Measurements from ENCODE around the gene GABBR2.

Gene GABBR2

DNA sequence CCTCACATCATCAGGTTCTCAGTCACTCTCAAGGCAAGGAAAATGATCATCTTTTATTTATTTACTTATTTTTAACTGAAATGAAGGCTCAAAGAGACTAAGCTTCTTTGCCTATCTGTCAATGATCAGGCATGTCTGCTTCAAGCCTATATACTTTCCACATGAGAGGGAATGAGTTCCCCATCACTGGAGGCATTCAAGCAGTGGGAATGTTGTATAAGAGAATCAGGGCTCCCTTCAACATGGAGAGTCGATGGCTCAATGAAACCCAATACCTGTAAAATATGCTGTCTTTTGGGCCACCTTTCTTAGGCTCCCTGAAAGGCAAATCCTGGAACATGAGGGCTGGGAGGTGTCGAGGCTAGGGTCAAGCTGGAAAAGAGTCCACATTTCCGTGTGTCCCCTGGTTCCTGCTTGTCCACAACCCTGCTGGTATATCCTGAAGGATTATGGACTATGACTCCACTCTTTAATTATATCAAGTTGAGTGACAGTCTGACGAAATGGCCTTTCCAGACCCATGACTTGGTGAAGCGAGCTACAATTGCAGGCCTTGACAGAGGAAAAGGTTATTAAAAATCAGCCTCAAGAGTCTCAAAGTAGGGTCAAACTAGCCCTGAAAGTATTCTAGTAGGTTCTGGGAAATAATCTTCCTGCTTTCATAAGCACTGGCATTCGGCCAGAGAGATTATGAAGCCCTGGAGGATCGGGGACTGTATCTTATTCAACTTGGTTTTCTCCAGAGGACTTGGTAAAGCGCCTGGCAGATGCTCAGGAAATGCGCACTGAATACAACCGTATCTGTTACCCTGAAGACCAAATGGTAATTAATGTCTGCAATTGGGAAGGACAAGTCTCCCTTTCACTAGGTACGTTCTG is 307.4 kb downstream of the GABBR2 start:
- Mint-ChIP-seq H3K27ac (no peak overlapping the region), H3K4me1 (peaks cover 28% of the 10 kb centered on the region), H3K36me3 (ENCODE audit: low read depth) (no peaks in the 10 kb centered on the region), H3K4me3 (no peak overlapping the region), H3K27me3 (ENCODE audit: low read depth) (peaks cover 7% of the 10 kb centered on the region), H3K9me3 (no peaks in the 10 kb centered on the region)
- TF ChIP-seq, protein P1, sequence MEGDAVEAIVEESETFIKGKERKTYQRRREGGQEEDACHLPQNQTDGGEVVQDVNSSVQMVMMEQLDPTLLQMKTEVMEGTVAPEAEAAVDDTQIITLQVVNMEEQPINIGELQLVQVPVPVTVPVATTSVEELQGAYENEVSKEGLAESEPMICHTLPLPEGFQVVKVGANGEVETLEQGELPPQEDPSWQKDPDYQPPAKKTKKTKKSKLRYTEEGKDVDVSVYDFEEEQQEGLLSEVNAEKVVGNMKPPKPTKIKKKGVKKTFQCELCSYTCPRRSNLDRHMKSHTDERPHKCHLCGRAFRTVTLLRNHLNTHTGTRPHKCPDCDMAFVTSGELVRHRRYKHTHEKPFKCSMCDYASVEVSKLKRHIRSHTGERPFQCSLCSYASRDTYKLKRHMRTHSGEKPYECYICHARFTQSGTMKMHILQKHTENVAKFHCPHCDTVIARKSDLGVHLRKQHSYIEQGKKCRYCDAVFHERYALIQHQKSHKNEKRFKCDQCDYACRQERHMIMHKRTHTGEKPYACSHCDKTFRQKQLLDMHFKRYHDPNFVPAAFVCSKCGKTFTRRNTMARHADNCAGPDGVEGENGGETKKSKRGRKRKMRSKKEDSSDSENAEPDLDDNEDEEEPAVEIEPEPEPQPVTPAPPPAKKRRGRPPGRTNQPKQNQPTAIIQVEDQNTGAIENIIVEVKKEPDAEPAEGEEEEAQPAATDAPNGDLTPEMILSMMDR (IDR thresholded peaks at IDR 0.05; ENCODE audit: unreplicated experiment in 3 of 3) = no peak

DNA sequence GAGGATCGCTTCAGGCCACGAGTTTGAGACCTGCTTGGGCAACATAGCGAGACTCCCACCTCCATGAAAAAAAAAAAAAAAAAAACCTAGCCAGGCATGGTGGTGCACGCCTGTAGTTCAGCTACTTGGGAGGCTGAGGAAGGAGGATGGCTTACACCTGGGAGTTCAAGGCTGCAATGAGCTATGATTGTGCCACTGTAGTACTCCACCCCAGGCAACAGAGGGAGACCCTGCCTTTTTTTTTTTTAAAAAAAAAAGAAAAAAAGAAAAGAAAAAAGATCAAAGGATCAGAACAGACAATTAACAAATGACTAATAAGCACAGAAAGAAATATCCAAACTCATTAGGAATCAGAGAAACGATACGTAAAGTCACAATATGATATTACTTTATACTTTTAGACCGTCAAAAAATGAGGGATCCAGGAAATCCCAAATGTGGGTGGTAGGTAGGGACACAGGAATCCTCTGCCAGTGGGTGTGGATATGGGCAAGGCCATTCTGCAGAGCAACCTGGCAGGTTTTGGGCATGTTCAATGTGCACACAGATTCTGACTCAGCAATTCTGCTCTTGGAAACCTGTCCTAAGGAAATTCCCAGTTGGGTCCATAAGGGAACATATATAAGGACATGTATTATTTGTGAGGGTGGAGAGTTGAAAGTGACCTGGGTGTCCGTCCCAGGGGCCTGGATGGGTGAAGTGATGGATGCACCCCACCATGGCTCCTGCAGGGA is 308.6 kb downstream of the GABBR2 start:
- no peak overlapping the region for H3K4me3 Mint-ChIP-seq
- peaks cover 11% of the 10 kb centered on the region for H3K27me3 Mint-ChIP-seq (ENCODE audit: low read depth)
- H3K4me1 Mint-ChIP-seq = peaks cover 18% of the 10 kb centered on the region
- TF ChIP-seq, protein P1 (IDR thresholded peaks at IDR 0.05; ENCODE audit: unreplicated experiment in 3 of 3) = no peak
- H3K27ac Mint-ChIP-seq = no peak overlapping the region
- H3K9me3 Mint-ChIP-seq = no peaks in the 10 kb centered on the region
- H3K36me3 Mint-ChIP-seq (ENCODE audit: low read depth) = no peaks in the 10 kb centered on the region

DNA sequence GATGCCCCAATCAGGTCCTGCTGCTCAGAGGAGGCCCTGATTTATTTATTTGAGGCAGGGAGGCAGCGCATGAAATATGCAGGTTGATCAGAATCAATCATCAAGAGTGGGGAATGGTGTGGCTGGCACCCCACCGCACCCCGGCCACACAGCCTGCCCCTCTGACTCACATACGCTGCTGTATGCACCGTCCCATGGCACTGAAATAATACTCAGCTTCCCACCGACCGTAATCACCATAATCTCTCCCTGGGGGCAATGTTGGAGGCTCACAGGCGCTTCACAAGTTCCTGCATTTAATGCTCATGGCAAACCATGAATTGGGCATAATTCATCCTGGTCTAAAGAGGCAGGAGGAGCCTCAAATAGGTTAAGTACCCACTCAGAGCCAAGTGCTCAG is 312.1 kb downstream of the GABBR2 start:
- Mint-ChIP-seq H3K4me1 (peaks cover 2% of the 10 kb centered on the region), H3K4me3 (no peak overlapping the region), H3K9me3 (no peaks in the 10 kb centered on the region), H3K27ac (no peak overlapping the region), H3K36me3 (ENCODE audit: low read depth) (no peaks in the 10 kb centered on the region), H3K27me3 (ENCODE audit: low read depth) (peaks cover 17% of the 10 kb centered on the region)
- TF ChIP-seq, protein P1 (IDR thresholded peaks at IDR 0.05; ENCODE audit: unreplicated experiment in 3 of 3) = no peak

DNA sequence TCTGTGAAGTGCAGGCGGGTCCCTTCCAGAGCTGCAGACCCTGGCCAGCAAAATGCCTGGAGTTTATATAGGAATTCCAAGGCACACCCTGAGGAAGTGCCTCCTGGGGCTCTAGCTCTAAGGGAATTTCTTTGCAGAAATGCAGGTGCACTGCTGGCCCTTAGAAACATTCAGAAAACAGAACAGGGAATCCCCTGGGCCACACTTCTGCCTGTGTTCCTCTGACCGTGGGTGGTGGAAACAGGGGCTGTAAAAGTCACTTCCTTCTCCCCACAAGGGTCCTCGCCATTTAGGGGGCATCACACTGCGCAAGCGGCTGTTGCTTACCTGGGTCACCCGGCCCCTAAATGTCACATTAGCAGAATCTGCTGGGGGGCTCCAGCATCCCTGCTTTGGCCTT is 312.5 kb downstream of the GABBR2 start:
- Mint-ChIP-seq H3K4me3 (no peak overlapping the region), H3K4me1 (no peaks in the 10 kb centered on the region), H3K9me3 (no peaks in the 10 kb centered on the region), H3K27ac (no peak overlapping the region), H3K36me3 (ENCODE audit: low read depth) (no peaks in the 10 kb centered on the region), H3K27me3 (ENCODE audit: low read depth) (peaks cover 17% of the 10 kb centered on the region)
- TF ChIP-seq, protein P1 (IDR thresholded peaks at IDR 0.05; ENCODE audit: unreplicated experiment in 3 of 3) = no peak

DNA sequence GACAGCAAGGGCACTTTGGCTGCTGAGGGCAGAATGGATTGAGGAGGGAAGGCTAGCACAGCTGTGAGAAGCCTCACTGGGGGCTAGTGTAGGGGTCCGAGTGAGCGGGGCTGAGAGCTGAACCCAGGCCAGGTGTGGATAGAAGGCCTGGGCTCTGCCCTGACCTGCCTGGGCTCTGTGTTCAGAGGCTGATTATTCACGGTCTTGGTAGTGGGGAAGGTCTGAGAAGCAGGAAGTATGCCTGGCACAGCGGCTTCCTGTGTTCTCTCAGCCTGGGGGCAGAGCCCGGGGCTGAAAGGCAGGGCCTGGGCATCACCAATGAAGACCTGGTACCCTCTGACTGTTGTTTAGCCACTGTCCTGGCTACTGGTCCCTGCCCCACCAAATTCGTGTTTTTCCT is 316.9 kb downstream of the GABBR2 start:
- H3K4me3 Mint-ChIP-seq = no peak overlapping the region
- TF ChIP-seq, protein P1 (IDR thresholded peaks at IDR 0.05; ENCODE audit: unreplicated experiment in 3 of 3) = no peak

More for the DNA sequence above, 316.9 kb downstream of the GABBR2 start:
- H3K36me3 Mint-ChIP-seq (ENCODE audit: low read depth) = no peaks in the 10 kb centered on the region
- no peaks in the 10 kb centered on the region for H3K9me3 Mint-ChIP-seq
- H3K4me1 Mint-ChIP-seq = no peaks in the 10 kb centered on the region
- no peak overlapping the region for H3K27ac Mint-ChIP-seq
- peaks cover 15% of the 10 kb centered on the region for H3K27me3 Mint-ChIP-seq (ENCODE audit: low read depth)
